Measurements from ENCODE around the gene ARHGAP8. TPM values are rescaled to one million over a fixed set of nuclear protein-coding genes. Genes with fewer than 3 reads are reported as not detected.
A peak's percentile ranks its signal among the peaks of the same experiment; 100 is the strongest.

The ARHGAP8 gene
- total and polyA plus RNA-seq, 2 experiments from 2014 or later, result 62.8 to 64.9 TPM

DNA sequence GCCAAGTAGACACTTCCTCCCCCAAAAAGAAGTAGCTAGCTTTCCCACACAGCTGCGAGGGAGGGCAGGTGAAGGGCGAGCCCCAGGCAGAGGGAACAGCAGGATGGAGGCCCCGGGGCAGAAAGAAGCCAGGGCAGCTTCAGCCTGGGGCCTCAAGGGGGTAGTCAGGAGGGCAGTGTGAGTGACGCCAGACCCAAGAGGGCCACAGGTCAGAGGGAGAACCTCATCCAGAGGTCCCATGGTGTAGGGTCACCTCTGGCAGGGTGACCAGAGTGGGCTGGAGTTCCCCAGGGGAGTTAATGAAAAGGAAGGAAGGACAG is 41.2 kb upstream of the ARHGAP8 start:
- no peak overlapping the region for H3K4me3 ChIP-seq
- Mint-ChIP-seq H3K9me3 (no peaks in the 10 kb centered on the region), H3K27ac (no peak overlapping the region), H3K27me3 (ENCODE audit: insufficient read depth, low read depth, poor library complexity) (peaks cover 5% of the 10 kb centered on the region), H3K4me3 (no peak overlapping the region), H3K36me3 (ENCODE audit: low read depth) (no peaks in the 10 kb centered on the region), H3K4me1 (peaks cover 7% of the 10 kb centered on the region; the same call in 2 of the 3 replicates)
- TF ChIP-seq JUNB (IDR thresholded peaks at IDR 0.05; ENCODE audit: unreplicated experiment) (no peak), STAT1 (IDR thresholded peaks at IDR 0.05; ENCODE audit: unreplicated experiment) (no peak), POLR2AphosphoS5 (IDR thresholded peaks at IDR 0.05; ENCODE audit: low read depth) (no peak), ZNF331 (CRISPR knock-in tag; IDR thresholded peaks at IDR 0.05; ENCODE audit: low read depth) (no peak), EZH2 (IDR thresholded peaks at IDR 0.05; ENCODE audit: low read depth, unreplicated experiment) (no peak), NANOG (IDR thresholded peaks at IDR 0.05; ENCODE audit: borderline replicate concordance) (no peak), ZNF114 (CRISPR knock-in tag; IDR thresholded peaks at IDR 0.05) (no peak), CREB1 (CRISPR knock-in tag; IDR thresholded peaks at IDR 0.05; ENCODE audit: low read depth) (no peak), EZH2phosphoT487 (IDR thresholded peaks at IDR 0.05; ENCODE audit: unreplicated experiment) (no peak)
- TF ChIP-seq, protein P1, sequence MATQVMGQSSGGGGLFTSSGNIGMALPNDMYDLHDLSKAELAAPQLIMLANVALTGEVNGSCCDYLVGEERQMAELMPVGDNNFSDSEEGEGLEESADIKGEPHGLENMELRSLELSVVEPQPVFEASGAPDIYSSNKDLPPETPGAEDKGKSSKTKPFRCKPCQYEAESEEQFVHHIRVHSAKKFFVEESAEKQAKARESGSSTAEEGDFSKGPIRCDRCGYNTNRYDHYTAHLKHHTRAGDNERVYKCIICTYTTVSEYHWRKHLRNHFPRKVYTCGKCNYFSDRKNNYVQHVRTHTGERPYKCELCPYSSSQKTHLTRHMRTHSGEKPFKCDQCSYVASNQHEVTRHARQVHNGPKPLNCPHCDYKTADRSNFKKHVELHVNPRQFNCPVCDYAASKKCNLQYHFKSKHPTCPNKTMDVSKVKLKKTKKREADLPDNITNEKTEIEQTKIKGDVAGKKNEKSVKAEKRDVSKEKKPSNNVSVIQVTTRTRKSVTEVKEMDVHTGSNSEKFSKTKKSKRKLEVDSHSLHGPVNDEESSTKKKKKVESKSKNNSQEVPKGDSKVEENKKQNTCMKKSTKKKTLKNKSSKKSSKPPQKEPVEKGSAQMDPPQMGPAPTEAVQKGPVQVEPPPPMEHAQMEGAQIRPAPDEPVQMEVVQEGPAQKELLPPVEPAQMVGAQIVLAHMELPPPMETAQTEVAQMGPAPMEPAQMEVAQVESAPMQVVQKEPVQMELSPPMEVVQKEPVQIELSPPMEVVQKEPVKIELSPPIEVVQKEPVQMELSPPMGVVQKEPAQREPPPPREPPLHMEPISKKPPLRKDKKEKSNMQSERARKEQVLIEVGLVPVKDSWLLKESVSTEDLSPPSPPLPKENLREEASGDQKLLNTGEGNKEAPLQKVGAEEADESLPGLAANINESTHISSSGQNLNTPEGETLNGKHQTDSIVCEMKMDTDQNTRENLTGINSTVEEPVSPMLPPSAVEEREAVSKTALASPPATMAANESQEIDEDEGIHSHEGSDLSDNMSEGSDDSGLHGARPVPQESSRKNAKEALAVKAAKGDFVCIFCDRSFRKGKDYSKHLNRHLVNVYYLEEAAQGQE (IDR thresholded peaks at IDR 0.05; ENCODE audit: unreplicated experiment), result no peak
- TF ChIP-seq, protein P2, sequence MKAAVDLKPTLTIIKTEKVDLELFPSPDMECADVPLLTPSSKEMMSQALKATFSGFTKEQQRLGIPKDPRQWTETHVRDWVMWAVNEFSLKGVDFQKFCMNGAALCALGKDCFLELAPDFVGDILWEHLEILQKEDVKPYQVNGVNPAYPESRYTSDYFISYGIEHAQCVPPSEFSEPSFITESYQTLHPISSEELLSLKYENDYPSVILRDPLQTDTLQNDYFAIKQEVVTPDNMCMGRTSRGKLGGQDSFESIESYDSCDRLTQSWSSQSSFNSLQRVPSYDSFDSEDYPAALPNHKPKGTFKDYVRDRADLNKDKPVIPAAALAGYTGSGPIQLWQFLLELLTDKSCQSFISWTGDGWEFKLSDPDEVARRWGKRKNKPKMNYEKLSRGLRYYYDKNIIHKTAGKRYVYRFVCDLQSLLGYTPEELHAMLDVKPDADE (IDR thresholded peaks at IDR 0.05), result no peak
- TF ChIP-seq, protein P3, sequence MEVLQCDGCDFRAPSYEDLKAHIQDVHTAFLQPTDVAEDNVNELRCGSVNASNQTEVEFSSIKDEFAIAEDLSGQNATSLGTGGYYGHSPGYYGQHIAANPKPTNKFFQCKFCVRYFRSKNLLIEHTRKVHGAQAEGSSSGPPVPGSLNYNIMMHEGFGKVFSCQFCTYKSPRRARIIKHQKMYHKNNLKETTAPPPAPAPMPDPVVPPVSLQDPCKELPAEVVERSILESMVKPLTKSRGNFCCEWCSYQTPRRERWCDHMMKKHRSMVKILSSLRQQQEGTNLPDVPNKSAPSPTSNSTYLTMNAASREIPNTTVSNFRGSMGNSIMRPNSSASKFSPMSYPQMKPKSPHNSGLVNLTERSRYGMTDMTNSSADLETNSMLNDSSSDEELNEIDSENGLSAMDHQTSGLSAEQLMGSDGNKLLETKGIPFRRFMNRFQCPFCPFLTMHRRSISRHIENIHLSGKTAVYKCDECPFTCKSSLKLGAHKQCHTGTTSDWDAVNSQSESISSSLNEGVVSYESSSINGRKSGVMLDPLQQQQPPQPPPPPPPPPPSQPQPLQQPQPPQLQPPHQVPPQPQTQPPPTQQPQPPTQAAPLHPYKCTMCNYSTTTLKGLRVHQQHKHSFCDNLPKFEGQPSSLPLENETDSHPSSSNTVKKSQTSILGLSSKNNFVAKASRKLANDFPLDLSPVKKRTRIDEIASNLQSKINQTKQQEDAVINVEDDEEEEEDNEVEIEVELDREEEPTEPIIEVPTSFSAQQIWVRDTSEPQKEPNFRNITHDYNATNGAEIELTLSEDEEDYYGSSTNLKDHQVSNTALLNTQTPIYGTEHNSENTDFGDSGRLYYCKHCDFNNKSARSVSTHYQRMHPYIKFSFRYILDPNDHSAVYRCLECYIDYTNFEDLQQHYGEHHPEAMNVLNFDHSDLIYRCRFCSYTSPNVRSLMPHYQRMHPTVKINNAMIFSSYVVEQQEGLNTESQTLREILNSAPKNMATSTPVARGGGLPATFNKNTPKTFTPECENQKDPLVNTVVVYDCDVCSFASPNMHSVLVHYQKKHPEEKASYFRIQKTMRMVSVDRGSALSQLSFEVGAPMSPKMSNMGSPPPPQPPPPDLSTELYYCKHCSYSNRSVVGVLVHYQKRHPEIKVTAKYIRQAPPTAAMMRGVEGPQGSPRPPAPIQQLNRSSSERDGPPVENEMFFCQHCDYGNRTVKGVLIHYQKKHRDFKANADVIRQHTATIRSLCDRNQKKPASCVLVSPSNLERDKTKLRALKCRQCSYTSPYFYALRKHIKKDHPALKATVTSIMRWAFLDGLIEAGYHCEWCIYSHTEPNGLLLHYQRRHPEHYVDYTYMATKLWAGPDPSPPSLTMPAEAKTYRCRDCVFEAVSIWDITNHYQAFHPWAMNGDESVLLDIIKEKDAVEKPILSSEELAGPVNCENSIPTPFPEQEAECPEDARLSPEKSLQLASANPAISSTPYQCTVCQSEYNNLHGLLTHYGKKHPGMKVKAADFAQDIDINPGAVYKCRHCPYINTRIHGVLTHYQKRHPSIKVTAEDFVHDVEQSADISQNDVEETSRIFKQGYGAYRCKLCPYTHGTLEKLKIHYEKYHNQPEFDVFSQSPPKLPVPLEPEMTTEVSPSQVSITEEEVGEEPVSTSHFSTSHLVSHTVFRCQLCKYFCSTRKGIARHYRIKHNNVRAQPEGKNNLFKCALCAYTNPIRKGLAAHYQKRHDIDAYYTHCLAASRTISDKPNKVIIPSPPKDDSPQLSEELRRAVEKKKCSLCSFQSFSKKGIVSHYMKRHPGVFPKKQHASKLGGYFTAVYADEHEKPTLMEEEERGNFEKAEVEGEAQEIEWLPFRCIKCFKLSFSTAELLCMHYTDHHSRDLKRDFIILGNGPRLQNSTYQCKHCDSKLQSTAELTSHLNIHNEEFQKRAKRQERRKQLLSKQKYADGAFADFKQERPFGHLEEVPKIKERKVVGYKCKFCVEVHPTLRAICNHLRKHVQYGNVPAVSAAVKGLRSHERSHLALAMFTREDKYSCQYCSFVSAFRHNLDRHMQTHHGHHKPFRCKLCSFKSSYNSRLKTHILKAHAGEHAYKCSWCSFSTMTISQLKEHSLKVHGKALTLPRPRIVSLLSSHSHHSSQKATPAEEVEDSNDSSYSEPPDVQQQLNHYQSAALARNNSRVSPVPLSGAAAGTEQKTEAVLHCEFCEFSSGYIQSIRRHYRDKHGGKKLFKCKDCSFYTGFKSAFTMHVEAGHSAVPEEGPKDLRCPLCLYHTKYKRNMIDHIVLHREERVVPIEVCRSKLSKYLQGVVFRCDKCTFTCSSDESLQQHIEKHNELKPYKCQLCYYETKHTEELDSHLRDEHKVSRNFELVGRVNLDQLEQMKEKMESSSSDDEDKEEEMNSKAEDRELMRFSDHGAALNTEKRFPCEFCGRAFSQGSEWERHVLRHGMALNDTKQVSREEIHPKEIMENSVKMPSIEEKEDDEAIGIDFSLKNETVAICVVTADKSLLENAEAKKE (CRISPR knock-in tag; IDR thresholded peaks at IDR 0.05), result no peak
- TF ChIP-seq, protein P4, sequence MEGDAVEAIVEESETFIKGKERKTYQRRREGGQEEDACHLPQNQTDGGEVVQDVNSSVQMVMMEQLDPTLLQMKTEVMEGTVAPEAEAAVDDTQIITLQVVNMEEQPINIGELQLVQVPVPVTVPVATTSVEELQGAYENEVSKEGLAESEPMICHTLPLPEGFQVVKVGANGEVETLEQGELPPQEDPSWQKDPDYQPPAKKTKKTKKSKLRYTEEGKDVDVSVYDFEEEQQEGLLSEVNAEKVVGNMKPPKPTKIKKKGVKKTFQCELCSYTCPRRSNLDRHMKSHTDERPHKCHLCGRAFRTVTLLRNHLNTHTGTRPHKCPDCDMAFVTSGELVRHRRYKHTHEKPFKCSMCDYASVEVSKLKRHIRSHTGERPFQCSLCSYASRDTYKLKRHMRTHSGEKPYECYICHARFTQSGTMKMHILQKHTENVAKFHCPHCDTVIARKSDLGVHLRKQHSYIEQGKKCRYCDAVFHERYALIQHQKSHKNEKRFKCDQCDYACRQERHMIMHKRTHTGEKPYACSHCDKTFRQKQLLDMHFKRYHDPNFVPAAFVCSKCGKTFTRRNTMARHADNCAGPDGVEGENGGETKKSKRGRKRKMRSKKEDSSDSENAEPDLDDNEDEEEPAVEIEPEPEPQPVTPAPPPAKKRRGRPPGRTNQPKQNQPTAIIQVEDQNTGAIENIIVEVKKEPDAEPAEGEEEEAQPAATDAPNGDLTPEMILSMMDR (conservative IDR thresholded peaks at IDR 0.05; ENCODE audit: low read depth in 2 of 2), result no peak
- H3K27me3 ChIP-seq (ENCODE audit: insufficient read depth), result no peaks in the 10 kb centered on the region
- H2AFZ ChIP-seq, result no peak overlapping the region
- H4K20me1 ChIP-seq (replicated peaks; ENCODE audit: insufficient read depth), result 0 out of 2 replicates have a peak, but pooled peaks cover 5% of the 10 kb centered on the region
- DNase-seq (ENCODE audit: low spot score), result no peak
- no peaks in the 10 kb centered on the region for H3K9me2 ChIP-seq (ENCODE audit: insufficient read depth)
- H3K4me1 ChIP-seq (ENCODE audit: insufficient read depth), result no peaks in the 10 kb centered on the region
- H3K4me2 ChIP-seq, result no peak overlapping the region
- H3K27ac ChIP-seq (ENCODE audit: low read depth), result no peak overlapping the region
- peaks cover 4% of the 10 kb centered on the region; the same call in 1 of the 2 replicates for H3K79me2 ChIP-seq (replicated peaks; ENCODE audit: insufficient read depth)
- no peaks in the 10 kb centered on the region for H3F3A ChIP-seq (replicated peaks; ENCODE audit: low read depth)
- peak; percentile 22 for ATAC-seq
- H3K36me3 ChIP-seq (ENCODE audit: insufficient read depth), result no peaks in the 10 kb centered on the region
